ENCODE data around the gene CNOT8. TPM values are rescaled to one million over a fixed set of nuclear protein-coding genes. Genes with fewer than 3 reads are reported as not detected.

The CNOT8 gene
- total and polyA plus RNA-seq, 2 donors (not counting 3 experiments of a cell fraction or from before 2014, with no cell fraction given) = 42.6 to 53.7 TPM

DNA sequence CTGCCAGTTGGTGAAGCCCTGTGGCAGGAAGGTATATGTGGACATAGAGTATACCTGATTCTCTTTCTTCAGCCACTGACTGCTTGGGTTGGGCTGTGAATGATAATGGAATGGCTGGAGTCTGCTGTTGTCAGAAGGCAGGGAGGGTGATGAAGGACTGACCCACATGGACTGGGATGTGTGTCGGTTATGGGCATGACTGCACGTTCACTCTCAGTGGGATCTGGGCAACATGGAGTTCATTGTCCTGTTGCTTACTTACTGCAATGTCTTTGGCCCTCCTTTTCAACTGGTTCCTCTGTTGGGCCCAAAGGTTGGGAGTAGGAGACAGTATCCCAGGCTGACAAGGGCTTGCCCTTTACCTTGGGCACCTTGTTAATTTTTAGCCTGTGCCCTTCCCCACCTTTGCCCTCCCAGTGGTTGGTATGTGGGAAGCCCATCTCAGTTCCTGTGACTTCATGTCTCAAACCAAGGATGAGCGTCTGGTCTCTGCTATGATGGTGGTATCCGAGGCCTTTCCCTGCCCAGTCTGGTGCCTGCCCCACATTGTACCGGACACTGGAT, 42.7 kb upstream of the CNOT8 start:
- H2AFZ ChIP-seq (ENCODE audit: low read depth, low read length) = no peak overlapping the region
- no peak overlapping the region for H3K4me2 ChIP-seq (ENCODE audit: insufficient read depth, low read length)
- dilution Hi-C loops (cut with MboI; ENCODE audit: extremely low pct_ligation_motif_present, low sequenced_read_pairs) = no loop called here
- CTCF ChIA-PET = no interaction called here
- BruUV-seq (replicated peaks) = no TSS peak
- no peak overlapping the region for H3K4me3 ChIP-seq (replicated peaks in 1 of 3; ENCODE audit: insufficient read depth in 1 of 3, low read depth in 1 of 3, low read length in 3 of 3)
- peaks cover 3% of the 10 kb centered on the region for H3K4me1 ChIP-seq (ENCODE audit: control insufficient read depth, extremely low read depth, insufficient read depth, low read length)
- no peaks in the 10 kb centered on the region for H3K27me3 ChIP-seq (ENCODE audit: control insufficient read depth in 2 of 2, insufficient read depth in 2 of 2, low read length in 2 of 2)
- no peak for TF ChIP-seq JUN (IDR thresholded peaks at IDR 0.05; ENCODE audit: borderline replicate concordance, insufficient read depth, insufficient read length, low read depth)
- TF ChIP-seq, protein P1, sequence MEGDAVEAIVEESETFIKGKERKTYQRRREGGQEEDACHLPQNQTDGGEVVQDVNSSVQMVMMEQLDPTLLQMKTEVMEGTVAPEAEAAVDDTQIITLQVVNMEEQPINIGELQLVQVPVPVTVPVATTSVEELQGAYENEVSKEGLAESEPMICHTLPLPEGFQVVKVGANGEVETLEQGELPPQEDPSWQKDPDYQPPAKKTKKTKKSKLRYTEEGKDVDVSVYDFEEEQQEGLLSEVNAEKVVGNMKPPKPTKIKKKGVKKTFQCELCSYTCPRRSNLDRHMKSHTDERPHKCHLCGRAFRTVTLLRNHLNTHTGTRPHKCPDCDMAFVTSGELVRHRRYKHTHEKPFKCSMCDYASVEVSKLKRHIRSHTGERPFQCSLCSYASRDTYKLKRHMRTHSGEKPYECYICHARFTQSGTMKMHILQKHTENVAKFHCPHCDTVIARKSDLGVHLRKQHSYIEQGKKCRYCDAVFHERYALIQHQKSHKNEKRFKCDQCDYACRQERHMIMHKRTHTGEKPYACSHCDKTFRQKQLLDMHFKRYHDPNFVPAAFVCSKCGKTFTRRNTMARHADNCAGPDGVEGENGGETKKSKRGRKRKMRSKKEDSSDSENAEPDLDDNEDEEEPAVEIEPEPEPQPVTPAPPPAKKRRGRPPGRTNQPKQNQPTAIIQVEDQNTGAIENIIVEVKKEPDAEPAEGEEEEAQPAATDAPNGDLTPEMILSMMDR (IDR thresholded peaks at IDR 0.05; ENCODE audit: extremely low read depth in 1 of 2, insufficient read depth in 1 of 2, low read depth in 1 of 2, low read length in 2 of 2) = no peak
- TF ChIP-seq, protein P2, sequence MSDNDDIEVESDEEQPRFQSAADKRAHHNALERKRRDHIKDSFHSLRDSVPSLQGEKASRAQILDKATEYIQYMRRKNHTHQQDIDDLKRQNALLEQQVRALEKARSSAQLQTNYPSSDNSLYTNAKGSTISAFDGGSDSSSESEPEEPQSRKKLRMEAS (IDR thresholded peaks at IDR 0.05; ENCODE audit: insufficient read depth, insufficient read length) = no peak
- no peak for TF ChIP-seq POLR2AphosphoS5 (IDR thresholded peaks at IDR 0.05; ENCODE audit: insufficient read depth, low read depth, low read length)
- TF ChIP-seq EZH2 (IDR thresholded peaks at IDR 0.05; ENCODE audit: borderline replicate concordance, low read depth, low read length, severe bottlenecking) = no peak
- no peak for TF ChIP-seq GATA2 (IDR thresholded peaks at IDR 0.05; ENCODE audit: insufficient read depth, insufficient read length, low read depth, low read length)
- TF ChIP-seq POLR2A (IDR thresholded peaks at IDR 0.05; ENCODE audit: low read depth, low read length) = no peak
- no peak for TF ChIP-seq FOS (IDR thresholded peaks at IDR 0.05; ENCODE audit: borderline replicate concordance, insufficient read depth, low read length)
- TF ChIP-seq MYC (IDR thresholded peaks at IDR 0.05; ENCODE audit: low read depth, low read length) = no peak
- H3K9me3 ChIP-seq (replicated peaks; ENCODE audit: control insufficient read depth, insufficient read depth, low read length) = no peaks in the 10 kb centered on the region
- H3K27ac ChIP-seq (ENCODE audit: insufficient read depth, low read depth, low read length) = no peak overlapping the region
- FAIRE-seq = no peak
- intact Hi-C loops (cut with micrococcal nuclease) = no loop called here
- H3K9me1 ChIP-seq (replicated peaks; ENCODE audit: control insufficient read depth, extremely low read depth, insufficient read depth, low read length) = no peaks in the 10 kb centered on the region
- peaks cover 18 to 42% of the 10 kb centered on the region in 2 experiments for H3K36me3 ChIP-seq (ENCODE audit: control insufficient read depth in 2 of 2, extremely low read depth in 1 of 2, insufficient read depth in 2 of 2, low read length in 2 of 2)
- H3K79me2 ChIP-seq (ENCODE audit: control insufficient read depth, insufficient read depth, low read length) = no peaks in the 10 kb centered on the region
- H3K9ac ChIP-seq (replicated peaks; ENCODE audit: extremely low read depth, insufficient read depth, low read length) = no peak overlapping the region
- DNase-seq (ENCODE audit: low read depth, low spot score) = no peak
- H4K20me1 ChIP-seq (replicated peaks; ENCODE audit: control insufficient read depth, extremely low read depth, insufficient read depth, low read length) = no peaks in the 10 kb centered on the region
- POLR2A ChIA-PET = no interaction called here

All from endothelial cell of umbilical vein (primary cell).